ENCODE data around the gene MCRIP2.

Gene MCRIP2

DNA sequence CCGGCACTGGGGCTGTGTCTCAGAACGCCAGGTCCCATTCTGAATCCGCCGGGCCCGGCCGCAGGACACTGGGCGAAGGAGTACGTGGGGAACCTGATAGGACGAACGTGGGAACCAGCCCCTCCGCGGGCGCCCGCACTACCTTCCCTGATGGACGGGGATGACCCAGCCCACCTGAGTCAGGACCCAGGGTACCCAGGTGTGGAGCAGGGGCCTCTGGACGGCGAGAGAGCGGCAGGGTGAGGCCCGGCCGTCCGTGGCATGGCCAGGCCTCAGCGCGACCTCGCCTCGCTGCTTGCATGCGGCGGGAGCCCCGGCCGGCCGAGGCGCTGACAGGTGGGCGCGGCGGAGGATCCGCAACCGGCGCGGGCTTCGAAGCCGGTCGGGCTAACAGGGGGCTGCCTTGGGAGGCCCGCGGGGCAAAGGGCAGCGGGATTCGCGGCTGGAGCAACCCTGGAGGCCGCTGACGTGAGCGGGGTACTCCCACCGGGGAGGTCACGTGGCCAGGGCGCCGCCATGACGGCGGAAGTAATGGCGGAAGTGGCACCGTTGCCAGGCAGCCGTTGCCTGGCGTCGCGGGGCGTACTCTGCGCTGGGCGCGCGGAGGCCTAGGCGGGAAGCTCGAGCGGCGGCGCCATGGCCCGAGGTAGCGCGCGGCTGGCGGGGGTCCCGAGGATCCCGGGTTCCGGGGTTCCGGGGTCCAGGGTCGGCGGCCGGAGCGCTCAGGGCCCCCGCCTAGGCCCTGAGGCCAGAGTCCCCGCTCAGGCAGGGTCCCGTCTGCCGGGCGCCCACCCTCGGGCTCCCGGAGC lies 7.4 kb downstream of the MCRIP2 start, which contains the start of gene WDR90:
Gene WDR90, plus strand, starts transcription at position 585 of the 809 bp plus-strand sequence. Its CDS starts 52 bp downstream, at position 637.
- DNase-seq (ENCODE audit: low read depth): peak; percentile 94

DNA sequence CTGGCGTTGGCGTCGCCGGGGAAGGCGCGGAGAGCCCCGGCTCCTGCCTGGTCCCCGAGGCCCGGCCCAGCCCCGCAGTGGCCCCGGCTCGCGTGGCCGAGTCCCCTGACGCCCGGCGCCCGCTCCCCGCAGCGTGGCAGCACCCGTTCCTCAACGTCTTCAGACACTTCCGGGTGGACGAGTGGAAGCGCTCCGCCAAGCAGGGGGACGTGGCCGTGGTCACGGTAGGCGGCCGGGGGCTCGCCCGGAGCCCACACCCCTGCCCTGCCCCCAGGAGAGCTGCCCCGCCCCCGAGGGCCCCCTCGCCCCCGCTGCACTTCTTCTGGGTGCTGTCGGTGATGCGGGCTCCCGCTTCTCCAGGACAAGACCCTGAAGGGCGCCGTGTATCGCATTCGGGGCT lies 8.0 kb downstream of the MCRIP2 start:
- DNase-seq (ENCODE audit: low read depth): no peak

DNA sequence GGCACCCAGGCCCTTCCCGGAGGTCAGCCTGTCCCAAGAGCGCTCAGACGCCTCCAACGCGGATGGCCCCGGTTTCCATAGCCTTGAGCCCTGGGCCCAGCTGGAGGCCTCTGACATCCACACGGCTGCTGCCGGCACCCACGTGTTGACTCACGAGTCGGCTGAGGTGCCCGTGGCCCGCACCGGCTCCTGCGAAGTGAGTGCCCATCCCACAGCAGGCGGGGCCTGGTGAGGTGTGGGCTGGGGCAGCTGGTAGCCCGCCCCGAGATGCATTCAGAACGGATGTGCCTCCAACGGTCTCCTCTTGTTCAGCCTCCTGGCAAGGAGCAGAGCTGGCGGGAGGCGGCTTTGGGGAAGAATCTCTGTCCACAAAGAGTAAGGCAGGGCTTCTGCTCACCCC lies 10.2 kb downstream of the MCRIP2 start:
- DNase-seq (ENCODE audit: low read depth): no peak

DNA sequence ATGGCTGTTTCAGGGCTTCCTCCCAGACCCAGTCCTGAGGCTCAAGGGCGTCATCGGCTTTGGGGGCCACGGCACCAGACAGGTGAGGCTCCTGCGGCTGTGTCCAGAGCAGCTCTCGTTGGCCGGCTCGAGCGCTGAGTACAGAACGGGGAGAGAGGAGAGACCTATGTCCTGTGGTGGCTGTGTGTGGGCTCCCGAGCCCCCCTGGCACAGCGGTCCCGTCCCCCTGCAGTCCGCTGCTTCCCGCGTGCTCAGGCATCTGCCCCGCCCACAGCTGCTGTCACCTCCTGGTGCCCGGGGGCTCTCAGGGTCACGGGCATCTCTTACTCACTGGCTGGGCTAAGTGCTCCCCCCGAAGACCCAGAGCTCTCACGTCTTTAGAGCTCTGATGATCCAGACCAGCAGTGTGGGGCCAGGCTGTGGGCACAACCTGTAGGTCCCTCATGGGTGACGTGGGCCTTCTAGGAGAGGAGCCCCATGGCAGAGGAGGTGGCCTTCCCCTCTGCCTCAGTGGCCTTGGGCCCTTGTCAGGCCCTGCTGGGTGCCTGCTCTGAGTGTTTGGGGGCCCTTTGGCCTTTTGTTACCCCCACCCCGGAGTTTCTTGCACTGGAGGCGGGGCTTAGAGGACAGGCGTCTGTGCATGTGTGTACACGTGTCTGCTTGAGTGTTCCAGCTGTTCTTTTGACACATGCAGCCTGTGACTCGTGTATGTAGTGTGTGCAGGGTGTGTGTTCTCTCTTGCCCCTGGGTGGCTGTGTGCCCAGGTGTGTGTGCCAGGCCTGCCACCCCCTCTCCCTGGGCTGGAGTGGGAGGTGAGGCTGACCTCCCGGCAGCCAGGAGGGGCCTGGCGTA lies 11.1 kb downstream of the MCRIP2 start:
- no peak for DNase-seq (ENCODE audit: low read depth)

DNA sequence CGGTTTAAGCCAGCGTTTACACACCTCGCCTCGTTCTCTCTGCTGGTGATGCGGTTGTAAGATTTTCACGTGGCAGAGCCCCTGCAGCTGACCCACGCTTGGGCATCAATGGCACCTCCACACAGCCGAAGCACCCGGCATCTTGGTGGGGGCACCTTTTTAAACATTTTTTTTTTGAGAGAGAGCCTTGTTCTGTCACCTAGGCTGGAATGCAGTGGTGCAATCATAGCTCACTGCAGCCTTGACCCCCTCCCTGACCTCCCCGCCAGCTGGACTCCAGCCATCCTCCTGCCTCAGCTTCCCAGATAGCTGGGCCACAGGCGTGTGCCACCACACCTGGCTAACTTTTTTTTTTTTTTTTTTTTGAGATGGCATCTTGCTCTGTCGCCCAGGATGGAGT lies 12.4 kb downstream of the MCRIP2 start:
- DNase-seq (ENCODE audit: low read depth): no peak

DNA sequence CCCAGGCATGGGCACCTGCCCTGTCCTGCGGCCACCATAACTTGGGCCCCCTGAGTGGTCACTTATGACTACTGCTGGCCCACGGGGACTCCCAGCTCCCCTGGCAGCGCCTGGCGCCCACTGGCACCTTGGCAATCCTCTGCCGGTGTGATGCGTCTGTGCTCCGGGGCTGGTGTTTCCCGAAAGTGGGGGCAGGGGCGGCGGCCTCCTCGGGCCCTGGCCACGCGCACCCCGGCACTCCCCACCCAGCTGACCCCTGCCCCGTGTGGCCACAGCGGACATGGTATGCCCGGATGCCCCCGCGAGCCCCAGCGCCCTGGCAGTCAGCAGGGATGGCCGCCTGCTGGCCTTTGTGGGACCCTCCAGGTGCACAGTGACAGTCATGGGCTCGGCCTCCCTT lies 15.9 kb downstream of the MCRIP2 start:
- no peak for DNase-seq (ENCODE audit: low read depth)

DNA sequence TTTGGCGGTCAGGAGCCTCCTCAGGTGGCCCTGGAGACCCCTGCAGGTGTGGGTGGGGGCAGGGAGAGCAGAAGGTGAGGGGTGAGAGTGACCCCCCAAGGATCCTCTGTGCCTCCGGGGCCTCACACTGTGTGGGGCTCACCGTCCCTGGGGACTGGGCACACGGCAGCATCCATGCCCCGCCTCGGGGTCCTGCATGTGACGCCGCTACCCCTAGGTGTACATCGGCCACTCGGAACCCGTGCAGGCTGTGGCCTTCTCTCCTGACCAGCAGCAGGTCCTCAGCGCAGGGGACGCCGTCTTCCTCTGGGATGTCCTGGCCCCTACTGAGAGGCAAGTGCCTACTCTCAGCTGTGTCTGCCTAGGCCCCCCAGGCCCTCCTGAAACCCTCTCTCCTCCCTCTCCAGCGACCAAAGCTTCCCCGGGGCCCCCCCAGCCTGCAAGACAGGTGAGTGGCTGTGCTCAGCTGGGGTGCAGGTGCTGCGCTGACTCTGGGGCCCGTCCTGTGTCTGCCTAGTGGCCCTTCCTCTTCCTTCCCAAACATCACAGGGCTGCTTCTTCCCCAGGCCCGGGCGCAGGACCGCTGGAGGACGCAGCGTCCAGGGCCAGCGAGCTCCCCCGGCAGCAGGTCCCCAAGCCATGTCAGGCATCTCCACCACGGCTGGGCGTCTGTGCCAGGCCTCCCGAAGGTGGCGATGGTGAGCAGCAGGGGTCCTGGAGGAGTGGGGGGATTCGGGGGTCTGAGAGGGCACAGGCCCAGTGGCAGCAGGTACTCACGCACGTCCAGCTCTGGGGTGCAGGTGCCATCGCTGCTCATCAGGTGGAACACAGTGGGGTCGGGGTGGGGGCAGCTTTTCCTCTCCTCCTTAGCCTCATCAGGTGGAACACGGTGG lies 17.3 kb downstream of the MCRIP2 start:
- DNase-seq (ENCODE audit: low read depth): no peak

DNA sequence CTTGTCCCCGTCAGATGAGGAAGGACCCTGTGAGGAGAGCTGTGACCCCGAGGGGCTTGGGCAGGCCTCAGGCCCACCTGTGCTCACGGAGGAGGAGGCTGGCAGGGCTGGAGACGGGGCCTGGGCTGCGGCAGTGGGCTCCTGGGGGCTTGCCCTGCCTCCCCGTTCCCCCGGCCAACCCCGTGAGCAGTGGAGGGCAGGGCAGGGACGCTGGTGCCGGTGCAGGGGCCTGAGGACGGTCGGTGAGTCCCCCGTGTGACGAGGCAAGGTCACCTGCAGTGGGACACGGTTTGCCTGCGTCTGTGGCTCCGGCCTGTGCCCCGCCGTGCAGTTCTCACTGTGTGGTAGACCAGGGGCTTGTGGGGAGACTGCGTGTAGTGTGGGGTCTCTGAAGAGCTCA lies 18.0 kb downstream of the MCRIP2 start:
- DNase-seq (ENCODE audit: low read depth): no peak

DNA sequence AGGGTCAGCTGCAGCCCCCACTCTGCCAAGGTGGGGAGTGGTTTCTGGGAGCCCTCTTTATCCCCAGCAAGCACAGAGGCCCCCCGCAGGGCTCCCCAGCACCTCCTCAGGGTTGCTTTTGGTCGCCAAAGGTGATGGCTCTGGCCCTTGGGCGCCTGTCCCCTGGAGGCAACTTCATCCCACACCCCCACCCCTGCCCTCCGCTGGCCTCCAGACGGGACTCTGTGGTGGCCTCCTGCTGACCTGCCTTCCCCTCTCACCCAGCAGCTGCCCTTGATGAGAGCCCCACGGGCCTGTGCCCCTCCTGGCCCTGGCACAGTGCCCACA lies 18.5 kb downstream of the MCRIP2 start:
- DNase-seq (ENCODE audit: low read depth): no peak

DNA sequence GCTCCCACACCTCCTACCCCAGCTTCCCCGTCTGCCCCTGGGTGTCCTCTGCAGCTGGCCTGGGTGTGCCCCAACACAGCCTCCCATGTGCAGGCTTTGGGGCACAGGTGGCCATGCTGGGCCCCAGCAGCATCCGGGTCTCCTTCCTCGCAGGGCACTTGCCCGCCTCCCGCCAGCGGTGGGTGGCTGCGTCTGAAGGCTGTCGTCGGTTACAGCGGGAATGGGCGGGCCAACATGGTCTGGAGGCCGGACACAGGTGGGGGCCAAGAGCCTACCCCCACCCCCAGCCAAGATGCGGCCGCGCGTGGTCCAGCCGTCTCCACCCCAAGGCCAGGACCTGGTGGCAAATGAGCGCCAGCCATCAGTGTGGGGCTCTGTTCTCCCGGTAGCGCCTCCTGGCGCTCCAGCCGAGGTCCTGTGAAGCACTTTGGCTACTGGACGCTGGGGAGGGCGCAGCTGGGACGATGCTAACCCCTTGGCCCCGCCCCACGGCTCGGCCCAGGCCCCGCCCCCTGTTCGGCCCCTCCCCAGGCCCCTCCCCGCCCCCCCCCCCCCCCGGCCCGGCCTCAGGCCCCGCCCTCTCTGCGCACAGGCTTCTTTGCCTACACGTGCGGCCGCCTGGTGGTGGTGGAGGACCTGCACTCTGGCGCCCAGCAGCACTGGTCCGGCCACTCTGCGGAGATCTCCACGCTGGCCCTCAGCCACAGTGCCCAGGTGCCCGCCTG lies 19.0 kb downstream of the MCRIP2 start:
- DNase-seq (ENCODE audit: low read depth): peak; percentile 57

DNA sequence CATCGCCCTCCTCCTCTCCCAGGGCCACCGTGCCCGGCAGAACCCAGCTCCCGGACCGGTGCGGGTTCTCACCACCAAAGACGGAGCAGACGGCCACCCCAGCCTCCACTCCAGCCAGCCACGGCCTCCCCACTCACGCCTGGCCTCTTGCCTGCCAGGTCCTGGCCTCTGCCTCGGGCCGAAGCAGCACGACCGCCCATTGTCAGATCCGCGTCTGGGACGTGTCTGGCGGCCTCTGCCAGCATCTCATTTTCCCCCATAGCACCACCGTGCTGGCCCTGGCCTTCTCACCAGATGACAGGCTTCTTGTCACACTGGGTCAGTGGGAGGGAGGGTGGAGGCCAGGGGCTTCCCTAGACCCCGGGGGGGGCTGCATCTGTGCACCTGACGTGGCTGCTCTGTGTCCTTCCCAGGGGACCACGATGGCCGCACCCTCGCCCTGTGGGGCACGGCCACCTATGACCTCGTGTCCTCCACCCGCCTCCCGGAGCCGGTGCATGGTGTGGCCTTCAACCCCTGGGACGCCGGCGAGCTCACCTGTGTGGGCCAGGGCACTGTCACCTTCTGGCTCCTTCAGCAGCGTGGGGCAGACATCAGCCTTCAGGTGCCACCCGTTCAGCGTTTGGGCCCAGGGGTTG lies 19.7 kb downstream of the MCRIP2 start:
- DNase-seq (ENCODE audit: low read depth): no peak

DNA sequence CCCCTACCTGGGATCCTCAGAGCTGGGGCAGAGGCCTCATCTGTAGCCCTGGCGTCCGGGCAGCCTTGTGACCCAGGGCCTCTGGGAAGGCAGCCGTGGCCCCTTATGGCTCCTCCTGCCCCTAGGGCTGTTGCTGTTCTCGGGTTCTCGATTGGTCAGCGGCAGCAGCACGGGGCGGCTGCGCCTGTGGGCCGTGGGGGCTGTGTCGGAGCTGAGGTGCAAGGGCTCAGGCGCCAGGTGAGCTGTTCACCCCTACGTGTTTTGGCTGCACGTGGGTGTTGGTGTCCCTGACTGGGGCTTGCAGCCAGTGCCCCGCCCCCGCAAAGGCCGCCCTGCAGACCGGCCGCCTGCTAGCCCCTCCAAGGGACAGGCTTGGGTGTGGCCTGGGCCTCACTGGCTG lies 20.5 kb downstream of the MCRIP2 start:
- no peak for DNase-seq (ENCODE audit: low read depth)

DNA sequence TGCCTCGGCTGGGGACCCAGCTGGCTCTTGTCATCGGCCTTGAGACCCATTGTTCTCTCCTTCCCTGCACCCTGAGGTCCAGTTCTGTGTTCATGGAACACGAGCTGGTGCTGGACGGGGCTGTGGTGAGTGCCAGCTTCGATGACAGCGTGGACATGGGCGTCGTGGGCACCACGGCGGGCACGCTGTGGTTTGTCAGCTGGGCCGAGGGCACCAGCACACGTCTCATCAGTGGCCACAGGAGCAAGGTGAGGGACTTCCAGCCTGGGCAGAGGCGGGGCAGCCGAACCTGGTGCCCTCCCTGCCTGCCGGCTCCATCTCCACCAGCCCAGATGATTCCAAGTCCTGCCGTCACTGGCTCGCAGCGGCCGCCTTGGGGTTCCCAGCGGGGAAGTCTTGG lies 21.0 kb downstream of the MCRIP2 start:
- DNase-seq (ENCODE audit: low read depth): no peak

DNA sequence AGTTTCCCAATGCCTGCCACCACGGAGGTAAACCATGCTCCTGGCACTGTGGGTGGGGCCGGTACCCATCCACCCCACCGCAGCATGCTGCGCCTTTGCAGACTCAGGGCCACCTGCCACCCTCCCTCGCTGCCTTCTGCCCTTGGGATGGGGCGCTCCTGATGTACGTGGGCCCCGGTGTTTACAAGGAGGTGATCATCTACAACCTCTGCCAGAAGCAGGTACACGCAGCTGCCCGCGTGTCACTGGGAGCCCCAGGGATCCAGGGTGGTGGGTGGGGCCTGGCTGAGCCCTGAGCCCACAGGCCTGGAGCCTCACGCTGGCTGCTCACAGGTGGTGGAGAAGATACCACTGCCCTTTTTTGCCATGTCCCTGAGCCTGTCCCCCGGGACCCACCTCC lies 24.9 kb downstream of the MCRIP2 start:
- DNase-seq (ENCODE audit: low read depth): no peak

DNA sequence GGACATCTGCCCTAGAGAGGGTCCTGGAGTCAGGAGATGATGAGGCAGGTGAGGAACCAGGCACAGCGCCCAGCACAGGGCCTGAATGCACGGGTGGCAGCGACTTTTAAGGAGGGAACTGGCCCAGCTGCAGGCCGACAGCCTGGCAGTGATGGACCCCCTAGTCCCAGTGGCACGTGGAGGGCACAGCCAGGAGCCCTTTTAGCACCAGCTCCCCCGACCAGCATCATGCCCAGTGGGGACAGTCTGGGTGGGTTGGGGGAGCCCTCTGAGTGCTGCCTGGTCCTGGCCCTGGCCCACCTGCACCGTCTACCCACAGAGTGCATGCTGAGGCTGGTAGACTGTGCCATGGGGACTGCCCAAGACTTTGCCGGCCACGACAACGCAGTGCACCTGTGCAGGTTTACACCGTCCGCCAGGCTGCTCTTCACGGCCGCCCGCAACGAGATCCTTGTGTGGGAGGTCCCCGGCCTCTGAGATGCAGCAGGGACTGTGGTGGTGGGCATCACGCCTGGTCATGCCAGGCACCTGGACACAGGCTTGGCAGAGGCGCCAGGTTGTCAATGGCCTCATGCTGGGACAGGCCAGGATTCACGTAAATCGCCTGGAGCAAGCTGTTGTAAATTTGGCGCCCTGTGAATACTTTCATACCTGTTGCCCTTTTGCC lies 25.6 kb downstream of the MCRIP2 start:
- no peak for DNase-seq (ENCODE audit: low read depth)

DNA sequence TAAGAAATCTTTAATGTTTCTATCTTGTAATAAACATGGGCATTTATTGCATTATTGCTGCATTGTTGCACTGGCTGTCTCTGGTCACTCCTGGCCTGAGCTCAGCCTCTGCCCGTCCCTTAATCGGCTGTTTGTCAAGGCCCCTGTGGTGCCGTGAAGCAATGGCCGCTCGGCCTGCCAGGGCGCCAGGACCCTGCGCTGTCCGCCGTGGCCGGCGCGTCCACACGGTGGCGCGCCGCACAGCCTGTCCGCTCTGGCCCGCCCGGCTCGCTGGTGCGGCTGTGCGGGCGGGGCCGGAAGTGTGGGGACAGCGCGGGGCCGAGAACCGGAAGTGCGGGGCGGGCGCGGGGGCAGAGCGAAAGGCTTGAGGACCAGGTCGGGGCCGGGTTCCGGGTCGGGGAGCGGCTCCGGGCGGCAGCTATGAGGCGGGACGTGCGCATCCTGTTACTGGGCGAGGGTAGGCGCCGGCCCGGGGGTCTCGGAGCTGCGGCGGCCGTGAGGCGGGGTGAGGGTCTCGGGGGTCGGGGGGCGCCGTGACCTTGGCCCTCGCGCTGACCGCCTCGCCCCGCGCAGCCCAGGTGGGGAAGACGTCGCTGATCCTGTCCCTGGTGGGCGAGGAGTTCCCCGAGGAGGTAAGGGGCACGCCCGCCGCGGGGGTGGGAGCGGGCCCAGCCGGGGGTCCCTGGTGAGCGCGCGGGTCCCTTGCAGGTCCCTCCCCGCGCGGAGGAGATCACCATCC lies 26.3 kb downstream of the MCRIP2 start, which contains the start of gene RHOT2:
Gene RHOT2, plus strand, starts transcription at position 353 of the 739 bp plus-strand sequence. Its CDS starts 68 bp downstream, at position 421.
- peak; percentile 97 for DNase-seq (ENCODE audit: low read depth)

DNA sequence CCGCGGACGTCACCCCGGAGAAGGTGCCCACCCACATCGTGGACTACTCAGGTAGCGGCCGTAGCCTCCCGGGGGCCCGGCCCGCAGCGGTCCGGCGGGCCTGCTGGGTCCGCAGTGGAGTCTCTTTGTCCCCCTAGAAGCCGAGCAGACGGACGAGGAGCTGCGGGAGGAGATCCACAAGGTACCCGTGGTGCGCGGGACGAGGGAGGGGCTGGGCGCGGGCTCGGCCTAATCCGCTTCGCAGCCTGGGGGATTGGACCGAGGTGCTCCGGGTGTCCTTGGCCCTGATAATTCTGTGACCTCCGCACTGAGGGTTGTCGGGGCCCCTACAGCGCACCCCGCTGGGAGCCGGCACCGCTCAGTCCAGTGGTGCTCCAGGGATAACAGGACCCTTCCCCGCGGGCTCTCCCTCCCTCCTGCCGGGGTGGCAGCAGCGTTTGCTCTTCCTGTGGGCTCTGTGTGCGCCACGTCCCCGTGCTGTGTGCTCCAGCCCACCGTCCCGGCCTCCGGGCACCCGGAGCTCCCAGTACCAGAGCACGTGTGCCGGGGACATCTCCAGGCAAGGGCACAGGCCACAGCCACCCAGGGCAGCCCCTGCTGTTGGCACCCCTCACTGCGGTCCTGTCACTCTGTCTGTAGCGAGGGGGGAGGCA lies 27.0 kb downstream of the MCRIP2 start:
- no peak for DNase-seq (ENCODE audit: low read depth)

DNA sequence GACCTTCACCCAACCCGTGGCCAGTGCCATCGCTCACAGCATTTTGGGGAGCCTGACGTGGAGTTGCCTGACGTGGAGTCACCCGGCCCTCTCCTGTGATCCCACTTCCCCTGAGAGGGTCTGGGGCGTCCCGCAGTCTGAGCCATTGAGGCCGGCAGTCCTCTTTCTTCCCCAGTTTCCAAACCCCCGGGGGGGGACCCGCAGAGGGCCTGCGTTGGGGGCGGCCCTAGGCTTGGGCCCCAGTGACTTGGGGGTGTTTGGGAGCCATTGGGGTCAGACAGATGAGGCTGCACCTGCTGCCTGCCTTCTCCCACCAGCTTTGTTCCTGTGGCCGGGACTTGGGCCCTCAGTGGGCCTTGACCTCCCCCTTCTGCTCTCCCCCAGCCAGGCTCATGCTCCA lies 28.0 kb downstream of the MCRIP2 start:
- no peak for DNase-seq (ENCODE audit: low read depth)
